GM21390 (cell line): ENCODE data around the gene ZNF366.

Experiments used
- ATAC-seq: cut with Tn5 transposase; IDR thresholded peaks from one replicate; pipeline ENCODE4 v1.9.1; 2021; ENCODE audit not compliant: unreplicated experiment

The ZNF366 gene

GRCh38 chr5:72468606-72469005, 38.6 kb downstream of the ZNF366 start:
- ATAC-seq, result no peak

- no peak for ATAC-seq
These were observed 39.2 kb downstream of the ZNF366 start for GRCh38 chr5:72468024-72468423.

- no peak for ATAC-seq
These were observed 39.7 kb downstream of the ZNF366 start for GRCh38 chr5:72467461-72467860.

GRCh38 chr5:72465601-72466563, 41.3 kb downstream of the ZNF366 start:
- peak; percentile 77 for ATAC-seq

GRCh38 chr5:72465066-72465465, 42.1 kb downstream of the ZNF366 start:
- peak; percentile 22 for ATAC-seq

GRCh38 chr5:72464071-72464470, 43.1 kb downstream of the ZNF366 start:
- ATAC-seq, result no peak

- ATAC-seq, result no peak
These were observed 43.7 kb downstream of the ZNF366 start for GRCh38 chr5:72463449-72464052.

- no peak for ATAC-seq
These were observed 46.8 kb downstream of the ZNF366 start for GRCh38 chr5:72460413-72460812.

GRCh38 chr5:72459913-72460312, 47.3 kb downstream of the ZNF366 start:
- ATAC-seq, result no peak

- ATAC-seq, result peak; percentile 56
These were observed 48.0 kb downstream of the ZNF366 start for GRCh38 chr5:72459089-72459661.

- no peak for ATAC-seq
These were observed 48.8 kb downstream of the ZNF366 start for GRCh38 chr5:72458407-72458806.

GRCh38 chr5:72457491-72457890, 49.7 kb downstream of the ZNF366 start:
- no peak for ATAC-seq

- no peak for ATAC-seq
These were observed 50.7 kb downstream of the ZNF366 start for GRCh38 chr5:72456391-72457074.

GRCh38 chr5:72455476-72455875, 51.7 kb downstream of the ZNF366 start:
- no peak for ATAC-seq

GRCh38 chr5:72454996-72455395, 52.2 kb downstream of the ZNF366 start:
- no peak for ATAC-seq

GRCh38 chr5:72453246-72453775, 53.9 kb downstream of the ZNF366 start:
- ATAC-seq, result no peak

GRCh38 chr5:72452515-72453245, 54.5 kb downstream of the ZNF366 start:
- ATAC-seq, result peak; percentile 22

GRCh38 chr5:72451741-72452505, 55.3 kb downstream of the ZNF366 start:
- peak; percentile 87 for ATAC-seq

- no peak for ATAC-seq
These were observed 58.8 kb downstream of the ZNF366 start for GRCh38 chr5:72448368-72448767.

GRCh38 chr5:72447751-72448150, 59.5 kb downstream of the ZNF366 start:
- ATAC-seq, result no peak
